RWPE1 (cell line): ENCODE data around the gene FAM151A.

Source experiments
- CTCF ChIA-PET: fragments of 350-600 bp; sonication (Branson Sonifier 250); formaldehyde crosslinking; extraction: SDS; loops from one replicate; lab custom pipeline; 2021; lab: Yijun Ruan, JAX
- POLR2A ChIA-PET: fragments of 400-600 bp; formaldehyde crosslinking; extraction: SDS; loops from one replicate; lab custom pipeline; 2020; ENCODE audit warnings: antibody characterized with exemption; ENCODE audit not compliant: low non-redundant PET; lab: Yijun Ruan, JAX
- DNase-seq: peaks from one replicate; pipeline ENCODE4 v3.0.0; 2012; ENCODE audit warnings: low spot score
- H3K27ac ChIP-seq: fragments of 450-650 bp; 2 replicates; pipeline ENCODE4 v1.5.1; 2017
- CTCF ChIP-seq: fragments of 450-650 bp; conservative IDR thresholded peaks from 2 replicates; pipeline ENCODE4 v1.5.1; 2017; ENCODE audit warnings: low read depth, mild to moderate bottlenecking

The FAM151A gene

GRCh38 chr1:54559771-54560231 is 63.5 kb downstream of the FAM151A start:
- CTCF ChIA-PET, result interaction anchor here (0.7 kb wide), 1 partner anchor 12 kb away, joined by 11 read pairs; no protein-coding TSS in a partner anchor
- no peak for DNase-seq
- no peak for TF ChIP-seq CTCF
- POLR2A ChIA-PET, result no interaction called here
- H3K27ac ChIP-seq, result no peak overlapping the region
